Epithelial cell of proximal tubule (primary cell): ENCODE measurements around the gene ALOX5AP. TPM values are rescaled to one million over a fixed set of nuclear protein-coding genes. Genes with fewer than 3 reads are reported as not detected.

Experiments
- DNase-seq: peaks from one replicate; pipeline ENCODE4 v3.0.0-alpha.2; 2011; ENCODE audit warnings: low read depth
- H3K4me3 ChIP-seq: 2 replicates; pipeline ENCODE4 v1.5.1; 2011; ENCODE audit warnings: low read depth, mild to moderate bottlenecking, low read length
- total RNA-seq: library from RNA; depleted of rRNA; stranded (reverse); fragments of >200 nt; gene quantifications from 2 replicates; pipeline ENCODE4 v1.2.3, GENCODE V29; 2015
- TF ChIP-seq, protein P1 (sequence below): conservative IDR thresholded peaks from 2 replicates; pipeline ENCODE4 v1.5.1; 2012; ENCODE audit warnings: low read depth, mild to moderate bottlenecking, low read length

The ALOX5AP gene
- total RNA-seq, 1 donor from 2014 or later: 2.5 TPM

DNA sequence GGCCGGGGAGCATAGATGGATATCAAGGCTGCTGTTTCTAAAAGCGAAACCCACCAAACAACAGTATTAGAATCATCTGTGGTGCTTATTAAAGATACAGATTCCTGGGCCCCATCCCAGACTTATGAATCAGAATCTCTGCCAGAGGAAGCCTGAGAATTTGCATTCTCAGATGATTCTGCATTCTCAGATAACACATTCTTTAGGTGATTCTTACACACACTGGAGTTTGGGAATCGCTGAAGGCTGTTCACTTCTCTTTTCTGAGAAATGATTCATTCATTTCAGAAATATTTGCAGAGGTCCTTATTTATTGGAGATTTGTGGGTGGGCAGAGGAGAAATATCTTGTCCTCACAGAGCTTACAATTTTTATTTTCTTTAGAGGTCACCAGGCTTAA is 24.4 kb downstream of the ALOX5AP start:
- TF ChIP-seq, protein P1, sequence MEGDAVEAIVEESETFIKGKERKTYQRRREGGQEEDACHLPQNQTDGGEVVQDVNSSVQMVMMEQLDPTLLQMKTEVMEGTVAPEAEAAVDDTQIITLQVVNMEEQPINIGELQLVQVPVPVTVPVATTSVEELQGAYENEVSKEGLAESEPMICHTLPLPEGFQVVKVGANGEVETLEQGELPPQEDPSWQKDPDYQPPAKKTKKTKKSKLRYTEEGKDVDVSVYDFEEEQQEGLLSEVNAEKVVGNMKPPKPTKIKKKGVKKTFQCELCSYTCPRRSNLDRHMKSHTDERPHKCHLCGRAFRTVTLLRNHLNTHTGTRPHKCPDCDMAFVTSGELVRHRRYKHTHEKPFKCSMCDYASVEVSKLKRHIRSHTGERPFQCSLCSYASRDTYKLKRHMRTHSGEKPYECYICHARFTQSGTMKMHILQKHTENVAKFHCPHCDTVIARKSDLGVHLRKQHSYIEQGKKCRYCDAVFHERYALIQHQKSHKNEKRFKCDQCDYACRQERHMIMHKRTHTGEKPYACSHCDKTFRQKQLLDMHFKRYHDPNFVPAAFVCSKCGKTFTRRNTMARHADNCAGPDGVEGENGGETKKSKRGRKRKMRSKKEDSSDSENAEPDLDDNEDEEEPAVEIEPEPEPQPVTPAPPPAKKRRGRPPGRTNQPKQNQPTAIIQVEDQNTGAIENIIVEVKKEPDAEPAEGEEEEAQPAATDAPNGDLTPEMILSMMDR: no peak
- H3K4me3 ChIP-seq: no peak overlapping the region
- DNase-seq: no peak

DNA sequence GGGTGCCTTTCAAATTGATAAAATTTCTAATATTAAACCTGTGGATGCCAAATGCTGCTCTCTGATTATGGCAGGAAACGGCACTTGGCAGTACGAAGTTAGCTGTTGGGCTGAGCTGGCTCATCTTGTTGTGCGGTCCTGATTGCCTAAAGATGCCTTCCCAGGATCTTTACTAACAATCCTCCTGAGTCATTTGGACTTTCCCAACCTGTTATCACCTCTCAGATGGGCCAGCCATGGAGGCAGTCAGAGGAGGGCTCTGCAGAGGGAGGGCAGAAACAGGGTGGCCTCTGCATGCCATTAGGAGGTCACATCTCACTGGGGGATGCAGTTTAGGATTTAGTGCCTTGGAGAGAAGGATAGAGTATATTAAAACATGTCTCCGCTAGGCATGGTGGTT is 27.3 kb downstream of the ALOX5AP start:
- TF ChIP-seq, protein P1: no peak
- DNase-seq: no peak
- no peak overlapping the region for H3K4me3 ChIP-seq

DNA sequence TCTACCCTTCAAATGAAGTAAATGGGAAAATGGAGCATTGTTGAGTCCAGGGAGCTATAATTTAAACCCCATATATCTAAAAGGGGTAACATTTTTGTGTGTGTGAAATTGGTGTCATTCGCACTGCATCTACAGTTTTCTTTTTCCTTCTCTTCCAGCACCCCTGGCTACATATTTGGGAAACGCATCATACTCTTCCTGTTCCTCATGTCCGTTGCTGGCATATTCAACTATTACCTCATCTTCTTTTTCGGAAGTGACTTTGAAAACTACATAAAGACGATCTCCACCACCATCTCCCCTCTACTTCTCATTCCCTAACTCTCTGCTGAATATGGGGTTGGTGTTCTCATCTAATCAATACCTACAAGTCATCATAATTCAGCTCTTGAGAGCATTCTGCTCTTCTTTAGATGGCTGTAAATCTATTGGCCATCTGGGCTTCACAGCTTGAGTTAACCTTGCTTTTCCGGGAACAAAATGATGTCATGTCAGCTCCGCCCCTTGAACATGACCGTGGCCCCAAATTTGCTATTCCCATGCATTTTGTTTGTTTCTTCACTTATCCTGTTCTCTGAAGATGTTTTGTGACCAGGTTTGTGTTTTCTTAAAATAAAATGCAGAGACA is 28.6 kb downstream of the ALOX5AP start:
- TF ChIP-seq, protein P1: no peak
- H3K4me3 ChIP-seq: no peak overlapping the region
- DNase-seq: no peak

DNA sequence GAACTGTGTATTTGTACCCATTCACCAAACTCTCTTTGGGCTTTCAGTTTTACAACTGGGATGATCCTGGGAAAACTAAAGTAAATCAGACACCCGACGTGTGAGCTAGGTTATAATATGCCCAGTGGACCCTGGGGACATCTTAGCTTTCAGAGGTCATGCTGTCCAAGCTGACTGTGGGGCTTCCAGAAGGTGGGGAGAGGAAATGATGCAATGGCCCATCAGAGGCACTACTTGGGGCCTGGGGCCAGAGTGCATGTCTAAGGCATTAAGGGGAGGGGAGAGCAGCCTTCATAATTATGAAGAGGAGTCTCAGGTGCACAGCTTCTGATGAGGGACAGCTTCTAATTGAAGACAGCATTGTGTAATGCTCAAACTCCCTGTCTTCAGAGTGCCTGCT is 30.9 kb downstream of the ALOX5AP start:
- no peak for DNase-seq
- H3K4me3 ChIP-seq: no peak overlapping the region
- TF ChIP-seq, protein P1: no peak

DNA sequence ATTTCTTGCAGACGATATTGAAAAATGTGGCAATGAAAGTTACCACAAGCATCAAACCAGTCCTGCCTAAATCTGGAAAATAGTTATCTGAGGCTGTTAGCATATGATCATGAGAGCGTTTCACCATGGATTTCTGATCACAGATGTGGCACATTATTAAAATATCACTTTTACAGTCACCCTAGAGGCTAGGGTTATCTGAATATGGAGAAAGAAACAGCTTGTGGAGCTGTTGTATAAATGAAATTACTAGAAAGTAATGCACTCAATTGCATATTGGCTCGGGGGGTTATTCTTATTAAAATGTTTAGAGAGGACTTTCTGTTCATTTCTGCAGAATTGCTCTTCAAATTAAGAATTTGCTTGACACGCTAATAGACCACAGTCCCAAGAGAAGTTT is 35.6 kb downstream of the ALOX5AP start:
- DNase-seq: no peak
- no peak overlapping the region for H3K4me3 ChIP-seq
- TF ChIP-seq, protein P1: no peak

DNA sequence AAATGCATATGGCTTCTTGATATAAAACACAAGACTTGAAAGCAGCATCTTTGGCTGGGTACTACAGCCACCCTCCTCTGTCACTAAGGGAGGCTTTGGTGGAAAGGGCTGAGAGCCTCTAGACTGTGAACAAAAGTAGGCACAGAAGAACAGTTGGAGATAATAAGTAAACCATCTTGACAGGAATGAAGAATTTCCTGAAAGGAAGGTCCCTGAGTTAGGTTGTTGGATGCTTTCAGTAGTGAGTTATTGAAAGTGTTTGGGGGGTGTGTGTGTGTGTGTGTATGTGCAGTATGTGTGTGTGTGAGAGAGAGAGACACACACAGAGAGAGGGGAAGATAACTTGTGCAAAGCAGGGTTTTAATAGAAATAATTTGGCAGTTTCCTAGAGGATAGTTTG is 38.2 kb downstream of the ALOX5AP start:
- DNase-seq: no peak
- no peak overlapping the region for H3K4me3 ChIP-seq
- TF ChIP-seq, protein P1: no peak

DNA sequence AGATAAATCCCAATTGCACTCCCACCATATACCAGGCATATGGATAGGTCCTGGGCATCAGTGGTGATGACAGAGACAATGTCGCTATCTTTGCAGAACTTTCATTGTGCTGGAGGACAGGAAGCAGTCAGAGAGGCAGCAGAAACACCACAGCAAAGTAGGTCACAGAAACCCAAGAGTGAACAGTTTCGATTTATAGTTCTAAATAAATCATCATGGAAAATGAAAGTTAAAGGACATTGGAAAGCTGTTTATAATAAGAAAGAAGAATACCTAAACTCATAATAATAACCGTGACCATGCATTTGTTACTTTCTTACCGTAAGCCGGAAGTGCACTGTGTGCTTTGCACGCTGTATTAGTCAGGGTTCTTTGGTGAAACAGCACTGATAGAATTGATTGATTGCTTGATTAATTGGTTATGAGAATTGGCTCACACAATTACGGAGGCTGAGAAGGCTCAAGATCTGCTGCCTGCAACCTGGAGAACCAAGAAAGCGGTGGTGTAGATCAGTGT is 38.9 kb downstream of the ALOX5AP start:
- H3K4me3 ChIP-seq: no peak overlapping the region
- no peak for DNase-seq
- TF ChIP-seq, protein P1: no peak
